ENCODE measurements around the gene SAYSD1. TPM values are rescaled to one million over a fixed set of nuclear protein-coding genes. Genes with fewer than 3 reads are reported as not detected.

Gene SAYSD1
- total and polyA plus RNA-seq, 9 donors, result 10.1 to 12.9 (median 11.5) TPM

GRCh38 chr6:39073471-39074355 is 41.3 kb downstream of the SAYSD1 start:
- H3K4me1 ChIP-seq (ENCODE audit: control insufficient read depth, insufficient read depth, low read length), result no peaks in the 10 kb centered on the region
- H3K36me3 ChIP-seq (ENCODE audit: control insufficient read depth, insufficient read depth, low read length), result no peaks in the 10 kb centered on the region
- no peaks in the 10 kb centered on the region for H3K9me3 ChIP-seq (replicated peaks; ENCODE audit: control insufficient read depth, low read depth, low read length)
- H3K27ac ChIP-seq (ENCODE audit: low read length), result no peak overlapping the region
- DNase-seq, result peak; percentile 5
- 82% methylated on average over 14 of the region's 17 CpGs for WGBS (ENCODE audit: insufficient coverage)
- peaks cover under 1% of the 10 kb centered on the region for H3K27me3 ChIP-seq (ENCODE audit: control insufficient read depth, insufficient read depth, low read length)
- no peak overlapping the region for H3K4me3 ChIP-seq (ENCODE audit: low read length)

GRCh38 chr6:39072830-39073229 is 42.2 kb downstream of the SAYSD1 start:
- H3K36me3 ChIP-seq (ENCODE audit: control insufficient read depth, insufficient read depth, low read length), result no peaks in the 10 kb centered on the region
- no peaks in the 10 kb centered on the region for H3K4me1 ChIP-seq (ENCODE audit: control insufficient read depth, insufficient read depth, low read length)
- WGBS (ENCODE audit: insufficient coverage), result 95% methylated on average over 8 of the region's 9 CpGs
- H3K27me3 ChIP-seq (ENCODE audit: control insufficient read depth, insufficient read depth, low read length), result peaks cover 7% of the 10 kb centered on the region
- DNase-seq, result no peak
- no peaks in the 10 kb centered on the region for H3K9me3 ChIP-seq (replicated peaks; ENCODE audit: control insufficient read depth, low read depth, low read length)
- no peak overlapping the region for H3K27ac ChIP-seq (ENCODE audit: low read length)
- H3K4me3 ChIP-seq (ENCODE audit: low read length), result no peak overlapping the region

GRCh38 chr6:39068391-39068790 is 46.6 kb downstream of the SAYSD1 start:
- Histone ChIP-seq H3K27ac (ENCODE audit: low read length) (no peak overlapping the region), H3K4me1 (ENCODE audit: control insufficient read depth, insufficient read depth, low read length) (no peaks in the 10 kb centered on the region), H3K9me3 (replicated peaks; ENCODE audit: control insufficient read depth, low read depth, low read length) (no peaks in the 10 kb centered on the region), H3K36me3 (ENCODE audit: control insufficient read depth, insufficient read depth, low read length) (no peaks in the 10 kb centered on the region), H3K27me3 (ENCODE audit: control insufficient read depth, insufficient read depth, low read length) (peaks cover 10% of the 10 kb centered on the region), H3K4me3 (ENCODE audit: low read length) (no peak overlapping the region)
- DNase-seq, result no peak
- WGBS (ENCODE audit: insufficient coverage), result 61% methylated on average over 7 of the region's 7 CpGs

- H3K9me3 ChIP-seq (replicated peaks; ENCODE audit: control insufficient read depth, low read depth, low read length), result no peaks in the 10 kb centered on the region
- 75% methylated on average over 3 of the region's 8 CpGs for WGBS (ENCODE audit: insufficient coverage)
- no peaks in the 10 kb centered on the region for H3K4me1 ChIP-seq (ENCODE audit: control insufficient read depth, insufficient read depth, low read length)
- no peak for DNase-seq
- no peaks in the 10 kb centered on the region for H3K36me3 ChIP-seq (ENCODE audit: control insufficient read depth, insufficient read depth, low read length)
- no peak overlapping the region for H3K27ac ChIP-seq (ENCODE audit: low read length)
- peaks cover 33% of the 10 kb centered on the region for H3K27me3 ChIP-seq (ENCODE audit: control insufficient read depth, insufficient read depth, low read length)
- H3K4me3 ChIP-seq (ENCODE audit: low read length), result no peak overlapping the region
These were observed 49.4 kb downstream of the SAYSD1 start for GRCh38 chr6:39065561-39065960.

GRCh38 chr6:39063526-39063925 is 51.5 kb downstream of the SAYSD1 start:
- Histone ChIP-seq H3K27ac (ENCODE audit: low read length) (no peak overlapping the region), H3K9me3 (replicated peaks; ENCODE audit: control insufficient read depth, low read depth, low read length) (no peaks in the 10 kb centered on the region), H3K36me3 (ENCODE audit: control insufficient read depth, insufficient read depth, low read length) (no peaks in the 10 kb centered on the region), H3K27me3 (ENCODE audit: control insufficient read depth, insufficient read depth, low read length) (peaks cover 46% of the 10 kb centered on the region), H3K4me1 (ENCODE audit: control insufficient read depth, insufficient read depth, low read length) (no peaks in the 10 kb centered on the region), H3K4me3 (ENCODE audit: low read length) (no peak overlapping the region)
- DNase-seq, result no peak
- 63% methylated on average over 1 of the region's 1 CpG for WGBS (ENCODE audit: insufficient coverage)

GRCh38 chr6:39062014-39062740 is 52.8 kb downstream of the SAYSD1 start:
- H3K27me3 ChIP-seq (ENCODE audit: control insufficient read depth, insufficient read depth, low read length), result peaks cover 41% of the 10 kb centered on the region
- no peak overlapping the region for H3K4me3 ChIP-seq (ENCODE audit: low read length)
- H3K27ac ChIP-seq (ENCODE audit: low read length), result no peak overlapping the region
- WGBS (ENCODE audit: insufficient coverage), result 12% methylated on average over 6 of the region's 10 CpGs
- H3K36me3 ChIP-seq (ENCODE audit: control insufficient read depth, insufficient read depth, low read length), result no peaks in the 10 kb centered on the region
- H3K9me3 ChIP-seq (replicated peaks; ENCODE audit: control insufficient read depth, low read depth, low read length), result no peaks in the 10 kb centered on the region
- no peaks in the 10 kb centered on the region for H3K4me1 ChIP-seq (ENCODE audit: control insufficient read depth, insufficient read depth, low read length)
- DNase-seq, result no peak

GRCh38 chr6:39061588-39061987 is 53.4 kb downstream of the SAYSD1 start:
- Histone ChIP-seq H3K27ac (ENCODE audit: low read length) (no peak overlapping the region), H3K9me3 (replicated peaks; ENCODE audit: control insufficient read depth, low read depth, low read length) (no peaks in the 10 kb centered on the region), H3K4me1 (ENCODE audit: control insufficient read depth, insufficient read depth, low read length) (no peaks in the 10 kb centered on the region), H3K36me3 (ENCODE audit: control insufficient read depth, insufficient read depth, low read length) (no peaks in the 10 kb centered on the region), H3K4me3 (ENCODE audit: low read length) (no peak overlapping the region), H3K27me3 (ENCODE audit: control insufficient read depth, insufficient read depth, low read length) (peaks cover 43% of the 10 kb centered on the region)
- DNase-seq, result no peak
- 50% methylated on average over 1 of the region's 3 CpGs for WGBS (ENCODE audit: insufficient coverage)

GRCh38 chr6:39061182-39061581 is 53.8 kb downstream of the SAYSD1 start:
- peaks cover 43% of the 10 kb centered on the region for H3K27me3 ChIP-seq (ENCODE audit: control insufficient read depth, insufficient read depth, low read length)
- no peak overlapping the region for H3K4me3 ChIP-seq (ENCODE audit: low read length)
- H3K9me3 ChIP-seq (replicated peaks; ENCODE audit: control insufficient read depth, low read depth, low read length), result no peaks in the 10 kb centered on the region
- no peak for DNase-seq
- H3K36me3 ChIP-seq (ENCODE audit: control insufficient read depth, insufficient read depth, low read length), result no peaks in the 10 kb centered on the region
- no peaks in the 10 kb centered on the region for H3K4me1 ChIP-seq (ENCODE audit: control insufficient read depth, insufficient read depth, low read length)
- WGBS (ENCODE audit: insufficient coverage), result 60% methylated on average over 1 of the region's 6 CpGs
- no peak overlapping the region for H3K27ac ChIP-seq (ENCODE audit: low read length)

- H3K27ac ChIP-seq (ENCODE audit: low read length), result no peak overlapping the region
- peaks cover 40% of the 10 kb centered on the region for H3K27me3 ChIP-seq (ENCODE audit: control insufficient read depth, insufficient read depth, low read length)
- WGBS (ENCODE audit: insufficient coverage), result 59% methylated on average over 4 of the region's 7 CpGs
These were observed 54.4 kb downstream of the SAYSD1 start for GRCh38 chr6:39060467-39061160.

More at GRCh38 chr6:39060467-39061160, 54.4 kb downstream of the SAYSD1 start:
- no peaks in the 10 kb centered on the region for H3K4me1 ChIP-seq (ENCODE audit: control insufficient read depth, insufficient read depth, low read length)
- DNase-seq, result no peak
- no peak overlapping the region for H3K4me3 ChIP-seq (ENCODE audit: low read length)
- no peaks in the 10 kb centered on the region for H3K36me3 ChIP-seq (ENCODE audit: control insufficient read depth, insufficient read depth, low read length)
- no peaks in the 10 kb centered on the region for H3K9me3 ChIP-seq (replicated peaks; ENCODE audit: control insufficient read depth, low read depth, low read length)

Data from muscle of leg (tissue), 11 donors.